HepG2 (cell line): Measurements from ENCODE around the gene RBM19.

Experiments
- CENPX ChIP-seq: sonication (generic); formaldehyde crosslinking; IDR thresholded peaks from 2 replicates; pipeline ENCODE4 v1.9.0; 2021; ENCODE audit warnings: mild to moderate bottlenecking, missing genetic modification reagents, moderate library complexity
- CTCF ChIP-seq: sonication (generic); formaldehyde crosslinking; IDR thresholded peaks from 2 replicates; pipeline ENCODE4 v1.5.0; 2020; ENCODE audit warnings: mild to moderate bottlenecking, missing genetic modification reagents, moderate library complexity
- ELF1 ChIP-seq: sonication (generic); formaldehyde crosslinking; IDR thresholded peaks from 2 replicates; pipeline ENCODE4 v1.4.0; 2020; ENCODE audit warnings: missing genetic modification reagents
- GABPA ChIP-seq, 2 experiments: IDR thresholded peaks; 2 replicates each; pipeline ENCODE4 v1.6.1; 2011 to 2016; ENCODE audit warnings: low read depth in 2 of 2, low read length in 1 of 2, missing biosample characterization in 1 of 2, missing genetic modification characterization in 1 of 2
- MTA1 ChIP-seq: sonication (generic); formaldehyde crosslinking; IDR thresholded peaks from 2 replicates; pipeline ENCODE4 v1.4.0; 2020; ENCODE audit warnings: missing genetic modification reagents, mild to moderate bottlenecking, borderline replicate concordance
- PHF8 ChIP-seq: sonication (generic); formaldehyde crosslinking; IDR thresholded peaks from 2 replicates; pipeline ENCODE4 v1.5.0; 2020; ENCODE audit warnings: missing genetic modification reagents
- USF2 ChIP-seq, 2 experiments: sonication (generic) in 1 of 2; formaldehyde crosslinking in 1 of 2; IDR thresholded peaks; 2 replicates each; pipeline versions ENCODE4 v1.5.1 to v1.6.1; 2011 to 2020; ENCODE audit warnings: borderline replicate concordance in 1 of 2, low read depth in 1 of 2, low read length in 1 of 2, mild to moderate bottlenecking in 1 of 2, missing genetic modification reagents in 1 of 2, moderate library complexity in 1 of 2
- ZNF224 ChIP-seq: sonication (generic); formaldehyde crosslinking; IDR thresholded peaks from 2 replicates; pipeline ENCODE4 v1.5.0; 2020; ENCODE audit warnings: mild to moderate bottlenecking, missing genetic modification reagents
- ZNF263 ChIP-seq: sonication (generic); formaldehyde crosslinking; IDR thresholded peaks from 2 replicates; pipeline ENCODE4 v1.4.0; 2020; ENCODE audit warnings: missing genetic modification reagents

GRCh38 chr12:113959096-113959495 is 7.0 kb downstream of the RBM19 start:
- no peak for TF ChIP-seq GABPA (IDR thresholded peaks at IDR 0.05; ENCODE audit: low read depth, low read length)
- no peak for TF ChIP-seq GABPA (CRISPR knock-in tag; IDR thresholded peaks at IDR 0.05; ENCODE audit: low read depth)
- no peak for TF ChIP-seq ZNF263 (CRISPR knock-in tag)
- no peak for TF ChIP-seq CTCF
- no peak for TF ChIP-seq USF2 (IDR thresholded peaks at IDR 0.05; ENCODE audit: low read depth, low read length)
- no peak for TF ChIP-seq USF2 (CRISPR knock-in tag; IDR thresholded peaks at IDR 0.05; ENCODE audit: borderline replicate concordance)
- TF ChIP-seq MTA1: no peak
- TF ChIP-seq PHF8: no peak
- no peak for TF ChIP-seq ZNF224 (CRISPR knock-in tag)
- TF ChIP-seq ELF1 (CRISPR knock-in tag): no peak
- TF ChIP-seq CENPX (CRISPR knock-in tag): no peak
